Left lobe of liver (tissue), 2 donors: ENCODE measurements around the gene SGMS2. TPM values are rescaled to one million over a fixed set of nuclear protein-coding genes. Genes with fewer than 3 reads are reported as not detected.

Source experiments
- ATAC-seq: fragments of 200-7000 bp; cut with Tn5 transposase; one replicate; pipeline ENCODE4 v1.9.1; 2020; ENCODE audit warnings: mild to moderate bottlenecking, moderate library complexity
- DNase-seq: peaks from one replicate; pipeline ENCODE4 v3.0.0-alpha.2; 2020; ENCODE audit warnings: low spot score
- total RNA-seq: library from RNA; stranded (reverse); gene quantifications from one replicate; pipeline ENCODE4 v1.2.1, GENCODE V29; 2021
- donor health status: DM: no; HTN: no; CAD: no; lungs with moderate emphysema.
- donor health status: DM: no; HTN: yes; CAD: no.

The SGMS2 gene
- total RNA-seq, 1 donor from 2014 or later, result 15.6 TPM

- ATAC-seq (peak; percentile 99), DNase-seq (peak; percentile 75)
Measured at GRCh38 chr4:107863850-107864371, 39.2 kb downstream of the SGMS2 start.

GRCh38 chr4:107866726-107867125, 42.0 kb downstream of the SGMS2 start:
- no peak for ATAC-seq

GRCh38 chr4:107870236-107870635, 45.5 kb downstream of the SGMS2 start:
- ATAC-seq (no peak), DNase-seq (no peak)

More at GRCh38 chr4:107866726-107867125, 42.0 kb downstream of the SGMS2 start:
- no peak for DNase-seq

GRCh38 chr4:107870916-107871786, 46.4 kb downstream of the SGMS2 start:
- peak; percentile 98 for ATAC-seq
- no peak for DNase-seq

GRCh38 chr4:107874024-107874423, 49.3 kb downstream of the SGMS2 start:
- ATAC-seq, result no peak
- no peak for DNase-seq

- ATAC-seq (no peak), DNase-seq (no peak)
Measured at GRCh38 chr4:107876099-107876498, 51.4 kb downstream of the SGMS2 start.

GRCh38 chr4:107877361-107877760, 52.6 kb downstream of the SGMS2 start:
- DNase-seq (no peak), ATAC-seq (no peak)

GRCh38 chr4:107885865-107886264, 61.1 kb downstream of the SGMS2 start:
- ATAC-seq (no peak), DNase-seq (no peak)

GRCh38 chr4:107888237-107888636, 63.5 kb downstream of the SGMS2 start:
- ATAC-seq (no peak), DNase-seq (no peak)

GRCh38 chr4:107890779-107891178, 66.0 kb downstream of the SGMS2 start:
- ATAC-seq (no peak), DNase-seq (no peak)

- no peak for ATAC-seq
- DNase-seq, result no peak
Measured at GRCh38 chr4:107891299-107891698, 66.6 kb downstream of the SGMS2 start.

GRCh38 chr4:107893171-107894137, 68.7 kb downstream of the SGMS2 start:
- DNase-seq, result no peak
- ATAC-seq, result peak; percentile 31

GRCh38 chr4:107894138-107894603, 69.4 kb downstream of the SGMS2 start:
- DNase-seq, result no peak
- ATAC-seq, result no peak

- ATAC-seq (peak; percentile 69), DNase-seq (no peak)
Measured at GRCh38 chr4:107896158-107896645, 71.5 kb downstream of the SGMS2 start.

GRCh38 chr4:107896646-107897045, 71.9 kb downstream of the SGMS2 start:
- DNase-seq (no peak), ATAC-seq (no peak)

- DNase-seq (no peak), ATAC-seq (no peak)
Measured at GRCh38 chr4:107897823-107898222, 73.1 kb downstream of the SGMS2 start.

GRCh38 chr4:107900067-107900466, 75.3 kb downstream of the SGMS2 start:
- DNase-seq (no peak), ATAC-seq (no peak)

- DNase-seq (no peak), ATAC-seq (no peak)
Measured at GRCh38 chr4:107900508-107900907, 75.8 kb downstream of the SGMS2 start.

GRCh38 chr4:107901213-107901934, 76.6 kb downstream of the SGMS2 start:
- ATAC-seq (no peak), DNase-seq (no peak)

- DNase-seq (no peak), ATAC-seq (no peak)
Measured at GRCh38 chr4:107902715-107903114, 78.0 kb downstream of the SGMS2 start.
